Dedifferentiated amniotic fluid mesenchymal stem cell (primary cell): ENCODE data around the gene CTDSP2.
"Not testable (repeated sequence)": the region's sequence is repeated elsewhere in the genome, so short reads cannot be mapped to it uniquely, and the experiment has no call there.

Source experiments
- DNase-seq: peaks from one replicate; pipeline ENCODE4 v3.0.0-alpha.2; 2016; ENCODE audit errors: extremely low spot score

Gene CTDSP2

GRCh38 chr12:57835366-57836288 lies 10.9 kb downstream of the CTDSP2 start:
- no peak for DNase-seq

- DNase-seq = no peak
Measured at GRCh38 chr12:57834086-57834876, 12.2 kb downstream of the CTDSP2 start.

GRCh38 chr12:57833672-57834071 lies 12.9 kb downstream of the CTDSP2 start:
- DNase-seq = no peak

- no peak for DNase-seq
Measured at GRCh38 chr12:57832966-57833365, 13.6 kb downstream of the CTDSP2 start.

GRCh38 chr12:57830393-57830792 lies 16.1 kb downstream of the CTDSP2 start:
- DNase-seq = no peak

- DNase-seq = no peak
Measured at GRCh38 chr12:57829025-57829777, 17.3 kb downstream of the CTDSP2 start.

GRCh38 chr12:57826966-57827365 lies 19.6 kb downstream of the CTDSP2 start:
- no peak for DNase-seq

GRCh38 chr12:57826400-57826799 lies 20.1 kb downstream of the CTDSP2 start:
- no peak for DNase-seq

- DNase-seq = no peak
Measured at GRCh38 chr12:57825451-57825850, 21.1 kb downstream of the CTDSP2 start.

- no peak for DNase-seq
Measured at GRCh38 chr12:57823908-57824640, 22.5 kb downstream of the CTDSP2 start.

GRCh38 chr12:57823131-57823907 lies 23.2 kb downstream of the CTDSP2 start:
- no peak for DNase-seq

- no peak for DNase-seq
Measured at GRCh38 chr12:57822392-57823130, 24.0 kb downstream of the CTDSP2 start.

GRCh38 chr12:57821474-57822214 lies 24.9 kb downstream of the CTDSP2 start:
- no peak for DNase-seq

GRCh38 chr12:57821015-57821414 lies 25.5 kb downstream of the CTDSP2 start:
- DNase-seq = not testable (repeated sequence)

GRCh38 chr12:57820119-57820518 lies 26.4 kb downstream of the CTDSP2 start:
- not testable (repeated sequence) for DNase-seq

GRCh38 chr12:57817990-57818331 lies 28.6 kb downstream of the CTDSP2 start:
- DNase-seq = not testable (repeated sequence)

- no peak for DNase-seq
Measured at GRCh38 chr12:57817261-57817989, 29.1 kb downstream of the CTDSP2 start.

GRCh38 chr12:57816855-57817151 lies 29.7 kb downstream of the CTDSP2 start:
- DNase-seq = no peak
